GM23338 (cell line): Measurements from ENCODE around the gene TPT1. TPM values are rescaled to one million over a fixed set of nuclear protein-coding genes. Genes with fewer than 3 reads are reported as not detected.
"Not testable (repeated sequence)": the region's sequence is repeated elsewhere in the genome, so short reads cannot be mapped to it uniquely, and the experiment has no call there.

Experiments used
- ATAC-seq: fragments of 200-7000 bp; cut with Tn5 transposase; 3 replicates; pipeline ENCODE4 v1.9.1; 2020
- DNase-seq: peaks from one replicate; pipeline ENCODE4 v3.0.0-alpha.2; 2015; ENCODE audit warnings: low spot score
- H2AFZ ChIP-seq: fragments of 200-600 bp; sonication (generic); 2 replicates; pipeline ENCODE4 v1.8.0; 2016; ENCODE audit warnings: antibody characterized with exemption, mild to moderate bottlenecking, moderate library complexity
- H3F3A ChIP-seq: fragments of 200-600 bp; sonication (generic); replicated peaks from 2 replicates; pipeline ENCODE4 v1.8.0; 2017; ENCODE audit warnings: antibody characterized with exemption, mixed run types, low read depth
- H3K27ac ChIP-seq: fragments of 200-600 bp; sonication (generic); 2 replicates; pipeline ENCODE4 v1.6.1; 2016; ENCODE audit warnings: low read depth
- H3K27me3 ChIP-seq: fragments of 200-600 bp; sonication (generic); 2 replicates; pipeline ENCODE4 v1.8.0; 2016; ENCODE audit warnings: mild to moderate bottlenecking, mixed run types, moderate library complexity; ENCODE audit not compliant: insufficient read depth
- H3K36me3 ChIP-seq: fragments of 200-600 bp; sonication (generic); 2 replicates; pipeline ENCODE4 v1.8.0; 2016; ENCODE audit warnings: mild to moderate bottlenecking; ENCODE audit not compliant: insufficient read depth
- H3K4me1 ChIP-seq: fragments of 200-600 bp; sonication (generic); 2 replicates; pipeline ENCODE4 v1.8.0; 2016; ENCODE audit warnings: mild to moderate bottlenecking, moderate library complexity; ENCODE audit not compliant: insufficient read depth
- H3K4me2 ChIP-seq: fragments of 200-600 bp; sonication (generic); 2 replicates; pipeline ENCODE4 v1.7.1; 2017; ENCODE audit warnings: mixed run types
- H3K4me3 ChIP-seq: fragments of 200-600 bp; sonication (generic); 2 replicates; pipeline ENCODE4 v1.6.1; 2016; ENCODE audit warnings: mixed run types
- H3K79me2 ChIP-seq: fragments of 200-600 bp; sonication (generic); replicated peaks from 2 replicates; pipeline ENCODE4 v1.8.0; 2017; ENCODE audit warnings: mild to moderate bottlenecking; ENCODE audit not compliant: insufficient read depth
- H3K9me2 ChIP-seq: fragments of 200-600 bp; sonication (generic); 2 replicates; pipeline ENCODE4 v1.8.0; 2017; ENCODE audit not compliant: insufficient read depth
- H4K20me1 ChIP-seq: fragments of 200-600 bp; sonication (generic); replicated peaks from 2 replicates; pipeline ENCODE4 v1.8.0; 2017; ENCODE audit warnings: mild to moderate bottlenecking; ENCODE audit not compliant: insufficient read depth
- H3K27ac Mint-ChIP-seq: 2 replicates; pipeline ENCODE4 v1.8.0; 2020; ENCODE audit warnings: inconsistent platforms, mild to moderate bottlenecking, moderate library complexity, mixed read lengths
- H3K27me3 Mint-ChIP-seq: 3 replicates; pipeline ENCODE4 v1.8.0; 2022; ENCODE audit warnings: low read depth, mild to moderate bottlenecking, moderate library complexity, mixed read lengths, inconsistent platforms; ENCODE audit not compliant: insufficient read depth, poor library complexity
- H3K36me3 Mint-ChIP-seq: 3 replicates; pipeline ENCODE4 v1.8.0; 2021; ENCODE audit warnings: low read depth, mild to moderate bottlenecking, inconsistent platforms, moderate library complexity, mixed read lengths
- H3K4me1 Mint-ChIP-seq: 3 replicates; pipeline ENCODE4 v1.8.0; 2020; ENCODE audit warnings: mild to moderate bottlenecking, inconsistent platforms, mixed read lengths
- H3K4me3 Mint-ChIP-seq: 3 replicates; pipeline ENCODE4 v1.8.0; 2021; ENCODE audit warnings: moderate library complexity, mild to moderate bottlenecking, inconsistent platforms, mixed read lengths
- H3K9me3 Mint-ChIP-seq: 3 replicates; pipeline ENCODE4 v1.8.0; 2020; ENCODE audit warnings: moderate library complexity, mild to moderate bottlenecking, inconsistent platforms, mixed read lengths
- CREB1 ChIP-seq: fragments of 250-450 bp; sonication (Bioruptor Pico); IDR thresholded peaks from 2 replicates; pipeline ENCODE4 v1.5.0; 2020; ENCODE audit warnings: low read depth, mild to moderate bottlenecking, moderate library complexity
- POLR2AphosphoS5 ChIP-seq: IDR thresholded peaks from 2 replicates; pipeline ENCODE4 v1.6.1; 2016; ENCODE audit warnings: antibody characterized with exemption, low read depth
- STAT1 ChIP-seq: IDR thresholded peaks from one replicate; pipeline ENCODE4 v1.6.1; 2016; ENCODE audit warnings: antibody characterized with exemption; ENCODE audit not compliant: unreplicated experiment
- polyA plus RNA-seq: library from polyadenylated mRNA; unstranded; fragments of >200 nt; fragmentation: Nextera tagmentation; extraction: Ambion mirVana; gene quantifications from 2 replicates; pipeline ENCODE4 v1.2.1, GENCODE V29; 2016
- total RNA-seq: library from RNA; depleted of rRNA; stranded (reverse); fragments of >200 nt; shearing (Covaris generic); gene quantifications from 2 replicates; pipeline ENCODE4 v1.2.3, GENCODE V29; 2014
- TF ChIP-seq, protein P1 (sequence below): IDR thresholded peaks from 2 replicates; pipeline ENCODE4 v1.6.1; 2016; ENCODE audit warnings: antibody characterized with exemption
- TF ChIP-seq, protein P2 (sequence below): IDR thresholded peaks from one replicate; pipeline ENCODE4 v1.6.1; 2018; ENCODE audit warnings: antibody characterized with exemption; ENCODE audit not compliant: unreplicated experiment

TPT1 gene
- total and polyA plus RNA-seq, 2 experiments from 2014 or later = 1,385 to 2,519 TPM

DNA sequence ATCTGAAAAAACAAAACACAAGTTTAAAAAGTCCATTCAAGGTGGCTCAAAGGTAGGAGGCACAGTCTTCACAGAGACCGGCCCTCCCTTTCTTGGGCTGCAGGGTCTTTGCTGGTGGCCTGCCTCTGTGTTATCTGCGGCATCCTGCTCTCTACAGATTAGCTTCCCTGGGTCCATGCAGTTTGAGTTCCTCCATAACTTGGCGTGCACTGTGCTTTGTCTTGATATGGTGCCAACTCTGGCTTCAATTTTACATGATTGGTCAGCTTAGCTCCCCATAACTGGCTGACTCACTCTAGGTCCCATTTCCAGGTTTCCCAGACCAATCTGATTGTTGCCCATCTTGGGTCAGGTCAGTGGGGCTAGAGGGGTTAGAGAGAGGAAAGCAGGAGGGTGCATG is 41.8 kb downstream of the TPT1 start:
- TF ChIP-seq, protein P1, sequence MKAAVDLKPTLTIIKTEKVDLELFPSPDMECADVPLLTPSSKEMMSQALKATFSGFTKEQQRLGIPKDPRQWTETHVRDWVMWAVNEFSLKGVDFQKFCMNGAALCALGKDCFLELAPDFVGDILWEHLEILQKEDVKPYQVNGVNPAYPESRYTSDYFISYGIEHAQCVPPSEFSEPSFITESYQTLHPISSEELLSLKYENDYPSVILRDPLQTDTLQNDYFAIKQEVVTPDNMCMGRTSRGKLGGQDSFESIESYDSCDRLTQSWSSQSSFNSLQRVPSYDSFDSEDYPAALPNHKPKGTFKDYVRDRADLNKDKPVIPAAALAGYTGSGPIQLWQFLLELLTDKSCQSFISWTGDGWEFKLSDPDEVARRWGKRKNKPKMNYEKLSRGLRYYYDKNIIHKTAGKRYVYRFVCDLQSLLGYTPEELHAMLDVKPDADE = no peak
- no peak for TF ChIP-seq POLR2AphosphoS5
- TF ChIP-seq, protein P2, sequence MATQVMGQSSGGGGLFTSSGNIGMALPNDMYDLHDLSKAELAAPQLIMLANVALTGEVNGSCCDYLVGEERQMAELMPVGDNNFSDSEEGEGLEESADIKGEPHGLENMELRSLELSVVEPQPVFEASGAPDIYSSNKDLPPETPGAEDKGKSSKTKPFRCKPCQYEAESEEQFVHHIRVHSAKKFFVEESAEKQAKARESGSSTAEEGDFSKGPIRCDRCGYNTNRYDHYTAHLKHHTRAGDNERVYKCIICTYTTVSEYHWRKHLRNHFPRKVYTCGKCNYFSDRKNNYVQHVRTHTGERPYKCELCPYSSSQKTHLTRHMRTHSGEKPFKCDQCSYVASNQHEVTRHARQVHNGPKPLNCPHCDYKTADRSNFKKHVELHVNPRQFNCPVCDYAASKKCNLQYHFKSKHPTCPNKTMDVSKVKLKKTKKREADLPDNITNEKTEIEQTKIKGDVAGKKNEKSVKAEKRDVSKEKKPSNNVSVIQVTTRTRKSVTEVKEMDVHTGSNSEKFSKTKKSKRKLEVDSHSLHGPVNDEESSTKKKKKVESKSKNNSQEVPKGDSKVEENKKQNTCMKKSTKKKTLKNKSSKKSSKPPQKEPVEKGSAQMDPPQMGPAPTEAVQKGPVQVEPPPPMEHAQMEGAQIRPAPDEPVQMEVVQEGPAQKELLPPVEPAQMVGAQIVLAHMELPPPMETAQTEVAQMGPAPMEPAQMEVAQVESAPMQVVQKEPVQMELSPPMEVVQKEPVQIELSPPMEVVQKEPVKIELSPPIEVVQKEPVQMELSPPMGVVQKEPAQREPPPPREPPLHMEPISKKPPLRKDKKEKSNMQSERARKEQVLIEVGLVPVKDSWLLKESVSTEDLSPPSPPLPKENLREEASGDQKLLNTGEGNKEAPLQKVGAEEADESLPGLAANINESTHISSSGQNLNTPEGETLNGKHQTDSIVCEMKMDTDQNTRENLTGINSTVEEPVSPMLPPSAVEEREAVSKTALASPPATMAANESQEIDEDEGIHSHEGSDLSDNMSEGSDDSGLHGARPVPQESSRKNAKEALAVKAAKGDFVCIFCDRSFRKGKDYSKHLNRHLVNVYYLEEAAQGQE = no peak
- no peaks in the 10 kb centered on the region for H3K36me3 Mint-ChIP-seq
- H3K27me3 Mint-ChIP-seq = peaks cover 10% of the 10 kb centered on the region
- Histone ChIP-seq H3K9me2 (no peaks in the 10 kb centered on the region), H3K4me3 (no peak overlapping the region), H3K36me3 (no peaks in the 10 kb centered on the region), H3K4me1 (peaks cover 14% of the 10 kb centered on the region; the same call in 1 of the 2 replicates), H3K4me2 (no peak overlapping the region), H3K79me2 (no peaks in the 10 kb centered on the region), H3K27ac (no peak overlapping the region), H3F3A (no peaks in the 10 kb centered on the region), H2AFZ (no peak overlapping the region), H4K20me1 (no peaks in the 10 kb centered on the region), H3K27me3 (no peaks in the 10 kb centered on the region)
- ATAC-seq = no peak
- H3K27ac Mint-ChIP-seq = no peak overlapping the region
- H3K4me1 Mint-ChIP-seq = peaks cover 11% of the 10 kb centered on the region
- DNase-seq = no peak
- no peak overlapping the region for H3K4me3 Mint-ChIP-seq
- no peaks in the 10 kb centered on the region for H3K9me3 Mint-ChIP-seq

DNA sequence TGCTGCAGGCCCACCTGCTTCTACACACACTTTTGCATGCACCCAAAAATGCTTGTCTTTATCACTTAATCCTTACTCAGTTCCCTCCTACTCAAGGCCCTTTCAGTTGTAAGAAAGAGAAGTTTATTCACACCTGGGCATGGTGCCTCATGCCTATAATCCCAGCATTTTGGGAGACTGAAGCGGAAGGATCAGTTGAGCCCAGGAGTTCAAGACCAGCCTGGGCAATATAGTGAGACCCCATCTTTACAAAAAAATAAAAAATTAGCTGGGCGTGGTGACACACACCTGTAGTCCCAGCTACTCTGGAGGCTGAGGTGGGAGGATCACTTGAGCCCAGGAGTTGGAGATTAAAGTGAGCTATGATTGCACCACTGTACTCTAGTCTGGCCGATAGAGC is 42.4 kb downstream of the TPT1 start:
- not testable (repeated sequence) for H2AFZ ChIP-seq, H3K27ac Mint-ChIP-seq, ATAC-seq, H3K79me2 ChIP-seq, DNase-seq, H3K9me3 Mint-ChIP-seq, H3K4me3 ChIP-seq, H4K20me1 ChIP-seq, H3K36me3 ChIP-seq, H3K4me2 ChIP-seq, H3K27me3 ChIP-seq, H3K9me2 ChIP-seq, H3K4me3 Mint-ChIP-seq, H3F3A ChIP-seq, H3K36me3 Mint-ChIP-seq, H3K27ac ChIP-seq
- H3K4me1 Mint-ChIP-seq = peaks cover 11% of the 10 kb centered on the region
- peaks cover 10% of the 10 kb centered on the region for H3K27me3 Mint-ChIP-seq
- H3K4me1 ChIP-seq = peaks cover 14% of the 10 kb centered on the region; the same call in 1 of the 2 replicates

DNA sequence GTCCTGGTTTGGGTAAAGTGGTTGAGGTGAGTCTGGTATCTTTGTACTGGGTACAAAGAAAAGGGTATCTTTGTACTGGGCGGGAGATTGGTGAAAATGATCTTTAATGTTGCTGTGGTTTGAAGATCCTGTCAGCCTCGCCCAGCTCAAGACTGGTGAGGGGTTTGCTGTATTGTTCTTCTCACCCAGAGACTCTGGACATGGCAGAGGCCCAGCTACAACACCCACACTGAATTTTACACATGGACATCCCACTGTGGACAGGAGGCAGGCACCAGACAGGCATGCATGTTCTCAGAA is 42.8 kb downstream of the TPT1 start:
- no peak overlapping the region for H3K4me3 ChIP-seq
- no peak overlapping the region for H3K27ac Mint-ChIP-seq
- no peak overlapping the region for H3K4me2 ChIP-seq
- no peaks in the 10 kb centered on the region for H3K9me2 ChIP-seq
- no peaks in the 10 kb centered on the region for H3K79me2 ChIP-seq
- no peaks in the 10 kb centered on the region for H3K36me3 ChIP-seq
- H3K4me1 ChIP-seq = peaks cover 14% of the 10 kb centered on the region; the same call in 1 of the 2 replicates
- DNase-seq (no peak), ATAC-seq (no peak)
- no peak overlapping the region for H2AFZ ChIP-seq
- H4K20me1 ChIP-seq = no peaks in the 10 kb centered on the region
- no peaks in the 10 kb centered on the region for H3K27me3 ChIP-seq
- H3K9me3 Mint-ChIP-seq = no peaks in the 10 kb centered on the region
- H3K4me3 Mint-ChIP-seq = no peak overlapping the region
- no peaks in the 10 kb centered on the region for H3F3A ChIP-seq
- H3K27ac ChIP-seq = no peak overlapping the region
- TF ChIP-seq, protein P2 = no peak
- TF ChIP-seq POLR2AphosphoS5 = no peak
- TF ChIP-seq CREB1 (CRISPR knock-in tag) = no peak
- no peak for TF ChIP-seq STAT1
- peaks cover 10% of the 10 kb centered on the region for H3K27me3 Mint-ChIP-seq
- H3K36me3 Mint-ChIP-seq = no peaks in the 10 kb centered on the region
- peaks cover 10% of the 10 kb centered on the region for H3K4me1 Mint-ChIP-seq
